ENCODE measurements around the gene SIRPG.

- TF ChIP-seq CTCF (conservative IDR thresholded peaks at IDR 0.05) (no peak), EZH2 (IDR thresholded peaks at IDR 0.05; ENCODE audit: low read depth) (no peak)
Measured at GRCh38 chr20:1630186-1630585, 27.4 kb downstream of the SIRPG start.

Measured in PC-9 (cell line).